GM18951 (cell line): ENCODE measurements around the gene NAA10.

Experiments used
- POLR2A ChIP-seq: IDR thresholded peaks from 4 replicates; pipeline ENCODE4 v1.6.1; 2011; ENCODE audit warnings: mild to moderate bottlenecking; ENCODE audit not compliant: insufficient read length, insufficient read depth; ENCODE audit errors: extremely low read depth
- in situ Hi-C: fragments of 300-500 bp; cut with MboI; formaldehyde crosslinking; loops from one replicate; pipeline ENCODE4 v1.12.0; 2022; ENCODE audit warnings: low sequenced_read_pairs, mixed read lengths, inconsistent platforms; ENCODE audit not compliant: unreplicated experiment

NAA10 gene

DNA sequence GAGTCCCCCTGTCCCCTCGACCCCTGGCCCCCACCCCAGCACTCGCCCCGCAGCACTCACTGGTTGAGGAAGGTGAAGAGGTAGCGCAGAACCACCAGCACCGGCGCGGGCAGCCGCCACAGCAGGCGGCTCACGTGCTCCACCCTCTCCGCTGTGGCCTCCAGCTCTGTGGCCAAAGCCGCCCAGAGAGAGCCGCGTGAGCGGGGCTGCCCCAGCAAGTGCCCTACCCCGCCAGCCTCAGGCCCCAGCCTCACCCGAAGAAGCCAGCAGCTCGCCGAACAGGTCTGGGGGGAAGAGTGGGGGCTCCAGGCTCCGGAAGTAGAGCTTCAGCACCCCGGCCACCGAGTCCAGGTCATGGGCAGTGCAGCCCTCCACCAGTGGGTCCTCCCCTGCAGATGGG is 24.4 kb downstream of the NAA10 start:
- in situ Hi-C loops, result no loop called here
- no peak for TF ChIP-seq POLR2A

GRCh38 chrX:153909980-153910360 is 24.9 kb downstream of the NAA10 start:
- no peak for TF ChIP-seq POLR2A
- in situ Hi-C loops, result no loop called here

DNA sequence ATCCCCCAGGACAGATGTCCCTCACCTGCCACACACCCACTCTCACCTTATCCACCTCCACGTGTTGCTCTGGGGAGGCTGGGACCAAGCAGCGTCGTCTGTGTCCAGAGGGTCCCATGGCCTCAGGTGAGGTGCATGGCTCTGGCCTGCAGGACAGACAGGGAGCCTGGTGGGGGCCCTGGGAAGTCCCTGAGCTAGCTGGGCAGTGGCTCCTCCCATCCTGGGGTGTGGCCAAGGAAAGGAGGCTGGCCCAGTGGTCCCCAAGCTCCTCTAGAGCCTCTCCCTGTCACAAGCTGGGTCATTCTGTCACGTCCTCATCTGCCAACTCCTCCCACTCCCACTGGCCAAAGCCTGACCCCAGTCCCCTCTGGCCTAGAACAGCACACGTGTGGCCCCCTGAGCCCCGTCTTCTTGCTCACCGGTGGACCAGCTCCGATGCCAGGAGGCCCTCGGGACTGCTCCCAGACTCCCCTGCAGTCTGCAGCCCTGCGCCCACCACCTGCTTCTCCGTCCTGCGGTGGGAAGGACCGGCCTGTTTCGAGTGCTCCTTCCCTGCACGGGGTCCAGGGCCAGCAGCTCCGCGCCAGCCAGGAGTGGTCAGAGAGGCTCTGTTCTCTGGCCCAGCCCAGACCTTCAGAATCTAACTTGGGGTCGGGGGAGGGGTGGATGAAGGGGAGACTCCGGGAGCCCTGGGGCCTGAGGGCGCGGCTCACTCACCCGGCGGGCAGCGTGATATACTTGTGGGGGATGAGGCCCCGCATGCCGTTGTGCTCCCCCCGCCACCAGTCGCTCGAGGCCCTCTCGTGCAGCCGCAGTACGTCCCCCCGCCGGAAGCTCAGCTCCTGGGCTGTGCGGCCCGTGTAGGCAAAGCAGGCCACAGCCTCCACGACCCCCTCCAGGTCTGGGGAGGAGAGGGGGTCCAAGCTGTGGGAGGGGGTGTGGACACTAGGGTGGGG is 25.5 kb downstream of the NAA10 start:
- TF ChIP-seq POLR2A, result no peak
- in situ Hi-C loops, result no loop called here

GRCh38 chrX:153908219-153908860 is 26.5 kb downstream of the NAA10 start:
- TF ChIP-seq POLR2A, result no peak
- in situ Hi-C loops, result no loop called here

- TF ChIP-seq POLR2A, result no peak
- in situ Hi-C loops, result no loop called here
Measured at GRCh38 chrX:153907456-153907855, 27.4 kb downstream of the NAA10 start.

- TF ChIP-seq POLR2A, result no peak
- in situ Hi-C loops, result no loop called here
Measured at GRCh38 chrX:153906126-153906917, 28.5 kb downstream of the NAA10 start.

GRCh38 chrX:153905481-153906095 is 29.2 kb downstream of the NAA10 start:
- in situ Hi-C loops, result no loop called here
- no peak for TF ChIP-seq POLR2A

DNA sequence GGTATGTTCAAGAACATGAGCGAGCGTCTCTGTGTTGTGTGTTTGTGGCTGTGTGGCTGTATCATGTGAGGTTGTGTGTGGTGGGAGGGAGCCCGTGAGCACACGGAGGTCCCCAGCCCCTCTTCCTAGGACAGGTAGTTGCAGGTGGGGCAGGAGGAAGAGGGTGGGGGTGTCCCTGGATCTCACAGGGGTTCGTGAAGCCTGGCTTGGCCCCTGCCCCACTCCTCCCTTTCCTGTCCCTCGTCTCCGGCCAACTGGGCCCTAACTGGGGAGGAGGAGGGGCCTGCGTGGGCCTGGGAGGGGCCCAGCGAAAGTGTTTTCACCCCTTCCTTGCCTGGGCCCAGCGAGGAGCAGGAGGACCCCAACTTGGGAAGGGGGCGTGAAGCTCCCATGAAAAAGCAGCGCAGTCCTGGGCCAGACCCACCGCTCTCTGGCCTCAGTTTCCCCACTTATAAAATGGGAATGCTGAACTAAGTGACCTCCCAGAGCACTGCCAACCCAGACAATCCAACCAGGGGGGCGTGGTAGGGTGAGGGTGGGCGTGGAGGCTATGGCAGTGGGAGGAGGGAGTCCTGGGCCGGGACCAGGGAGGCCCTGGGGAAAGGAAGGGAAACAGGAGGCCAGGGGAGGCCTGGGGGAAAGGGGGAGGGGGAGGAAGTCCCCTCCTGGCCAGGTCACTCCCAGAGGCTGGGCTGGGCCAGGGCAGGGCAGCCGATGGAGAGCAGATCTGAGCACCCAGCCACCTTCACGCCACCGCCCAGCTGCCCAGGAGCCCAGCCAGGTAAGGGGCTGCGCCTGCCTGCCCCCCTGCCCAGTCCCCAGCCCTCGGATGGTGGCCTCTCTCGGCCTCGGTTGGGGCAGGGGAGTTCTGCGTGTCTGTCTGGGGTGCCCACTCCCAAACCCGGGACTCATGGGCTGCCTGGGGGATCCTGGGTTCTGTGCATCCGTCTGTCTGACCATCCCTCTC is 30.6 kb downstream of the NAA10 start, which contains the start of gene AVPR2:
Gene AVPR2 (plus strand): TSS at position 683 of the 967 bp plus-strand sequence. CDS start 473 bp downstream, outside the sequence.
- no peak for TF ChIP-seq POLR2A
- in situ Hi-C loops, result no loop called here

DNA sequence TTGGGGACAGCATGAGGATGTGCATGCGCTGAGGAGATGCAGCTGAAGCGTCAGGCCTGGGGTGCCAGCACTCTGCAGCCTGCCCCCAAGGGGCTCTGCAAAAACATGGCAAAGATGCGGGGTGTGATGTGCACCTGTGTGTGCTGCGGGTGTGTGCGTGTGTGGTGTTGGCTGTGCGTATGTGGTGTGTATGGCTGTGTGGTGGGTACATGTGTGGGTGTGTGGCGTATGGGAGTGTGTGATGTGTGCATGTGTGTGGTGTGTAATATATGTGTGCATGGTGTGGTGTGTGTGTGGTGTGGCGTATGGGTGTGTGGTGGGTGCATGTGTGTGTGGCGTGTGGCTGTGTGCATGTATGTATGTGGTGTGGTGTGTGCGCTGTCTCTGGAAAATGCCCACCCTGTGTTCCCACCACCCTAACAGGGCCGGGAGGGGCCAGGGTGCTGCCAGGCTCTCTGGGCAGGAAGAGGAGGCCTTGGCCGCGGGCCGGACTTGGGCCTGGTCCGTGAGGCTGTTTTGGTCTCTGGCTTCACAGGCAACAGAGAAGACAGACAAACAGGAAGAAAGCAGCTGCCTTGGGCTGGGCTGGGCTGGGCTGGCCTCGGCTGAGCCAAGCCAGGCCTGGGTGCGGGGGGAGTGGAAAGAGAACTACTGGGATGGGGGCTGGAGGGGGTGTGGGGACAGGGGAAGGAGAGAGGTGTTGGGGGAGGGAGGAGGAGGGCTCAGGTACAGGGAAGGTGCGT is 31.4 kb downstream of the NAA10 start:
- TF ChIP-seq POLR2A, result no peak
- in situ Hi-C loops, result no loop called here

DNA sequence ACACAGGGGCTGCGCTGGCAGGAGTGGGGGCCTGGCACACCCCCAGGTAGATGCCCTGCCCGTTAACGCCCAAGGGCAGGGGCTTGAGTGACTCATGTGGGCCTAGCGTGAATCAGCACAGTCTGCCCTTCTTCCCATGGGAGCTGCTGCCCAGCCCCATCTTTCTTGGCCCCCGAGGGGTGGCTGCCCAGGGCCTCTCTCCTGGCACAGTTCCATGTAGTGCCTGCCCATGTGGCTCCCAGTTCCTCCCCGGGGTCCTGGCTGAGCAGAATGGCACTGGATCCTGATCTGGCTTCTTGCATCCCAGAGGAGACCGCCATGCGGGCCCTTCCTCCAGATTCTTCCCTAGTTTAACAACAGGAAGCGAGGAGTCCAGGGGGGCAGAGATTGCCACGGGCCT is 32.5 kb downstream of the NAA10 start:
- in situ Hi-C loops, result no loop called here
- no peak for TF ChIP-seq POLR2A

- in situ Hi-C loops, result no loop called here
- no peak for TF ChIP-seq POLR2A
Measured at GRCh38 chrX:153901753-153902140, 33.1 kb downstream of the NAA10 start.
